Gastroesophageal sphincter (tissue), 4 donors: ENCODE measurements around the gene MAP3K3. TPM values are rescaled to one million over a fixed set of nuclear protein-coding genes. Genes with fewer than 3 reads are reported as not detected.
A peak's percentile ranks its signal among the peaks of the same experiment; 100 is the strongest.

Source experiments
- ATAC-seq: fragments of 150-250 bp; one replicate; pipeline ENCODE4 v1.9.1; 2016; ENCODE audit warnings: mild to moderate bottlenecking, moderate library complexity
- H3K27ac ChIP-seq, 4 donors: fragments of 200-600 bp; sonication (generic) in 3 of 4; 1 replicate in 3 of 4; 2 replicates in 1 of 4; pipeline ENCODE4 v1.5.1; 2016 to 2019
- H3K27me3 ChIP-seq: fragments of 200-600 bp; sonication (generic); one replicate; pipeline ENCODE4 v1.5.1; 2019
- H3K36me3 ChIP-seq, 2 donors: fragments of 200-600 bp; sonication (generic); one replicate each; pipeline ENCODE4 v1.5.1; 2019; ENCODE audit warnings: control low read depth in 1 of 2
- H3K4me1 ChIP-seq, 3 donors: fragments of 200-600 bp; sonication (generic); 1 replicate in 2 of 3; 2 replicates in 1 of 3; pipeline ENCODE4 v1.5.1; 2016 to 2019; ENCODE audit warnings: control low read depth in 2 of 3
- H3K4me3 ChIP-seq, 2 donors: fragments of 200-600 bp; sonication (generic); one replicate each; pipeline ENCODE4 v1.5.1; 2019; ENCODE audit warnings: mild to moderate bottlenecking in 1 of 2, moderate library complexity in 1 of 2
- H3K9me3 ChIP-seq, 3 donors: fragments of 200-600 bp; sonication (generic); one replicate each; pipeline ENCODE4 v1.5.1; 2017 to 2019; ENCODE audit warnings: control low read depth in 2 of 3
- EP300 ChIP-seq: sonication (generic); formaldehyde crosslinking; IDR thresholded peaks from one replicate; pipeline ENCODE4 v1.6.1; 2017; ENCODE audit warnings: antibody characterized with exemption, mild to moderate bottlenecking
- POLR2A ChIP-seq, 2 donors: fragments of 450-650 bp; IDR thresholded peaks; one replicate each; pipeline ENCODE4 v1.6.1; 2017; ENCODE audit warnings: antibody characterized with exemption in 2 of 2, mild to moderate bottlenecking in 2 of 2, moderate library complexity in 1 of 2
- POLR2AphosphoS5 ChIP-seq: sonication (generic); formaldehyde crosslinking; IDR thresholded peaks from one replicate; pipeline ENCODE4 v1.6.1; 2017; ENCODE audit warnings: antibody characterized with exemption
- WGBS, 2 donors: methylation state at CpG; one replicate each; pipeline ENCODE4 v1.1.5; 2018; ENCODE audit warnings: low coverage in 1 of 2; 5-methylcytosine and 5-hydroxymethylcytosine counted together
- total RNA-seq, 4 donors: library from RNA; depleted of rRNA; stranded (reverse); fragments of >200 nt; gene quantifications; one replicate each; pipeline ENCODE4 v1.1.0, GENCODE V29; 2016
- TF ChIP-seq, protein P1 (sequence below), 4 experiments: fragments of 200-600 bp in 2 of 4; fragments of 450-650 bp in 2 of 4; sonication (generic) in 1 of 4; IDR thresholded peaks; one replicate each; pipeline ENCODE4 v1.5.1; 2017 to 2019; ENCODE audit warnings: antibody characterized with exemption in 4 of 4, mild to moderate bottlenecking in 2 of 4, moderate library complexity in 2 of 4

Gene MAP3K3
- total RNA-seq, 4 donors from 2014 or later = 64.9 to 108 (median 85.7) TPM

DNA sequence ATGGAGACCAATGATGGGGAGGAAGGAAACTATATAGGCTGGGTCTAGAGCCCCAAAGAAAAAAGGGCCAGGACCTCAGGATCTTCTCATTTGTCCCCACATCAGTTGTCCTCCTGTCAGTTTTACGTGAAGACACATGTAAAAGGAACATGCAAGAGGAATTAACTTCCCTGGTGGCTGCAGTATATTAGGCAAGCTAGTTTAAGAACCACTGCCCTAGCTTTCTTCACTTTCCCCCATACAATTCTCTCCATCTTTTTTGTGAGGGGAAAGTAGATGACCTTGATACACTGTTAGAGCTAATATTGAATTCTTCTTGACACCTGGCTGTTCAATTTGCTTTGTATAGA lies 2.3 kb downstream of the MAP3K3 start:
- Histone ChIP-seq H3K9me3 (no peaks in the 10 kb centered on the region), H3K27ac (no peak overlapping the region), H3K36me3 (peaks cover 3 to 8% of the 10 kb centered on the region in 2 donors), H3K4me3 (peak overlapping the region in 1 of 2 donors; percentile 89), H3K27me3 (no peaks in the 10 kb centered on the region), H3K4me1 (peaks cover 14 to 69% (median 26%) of the 10 kb centered on the region in 3 donors)
- WGBS, 2 donors = 60 to 78% methylated on average over 1 of the region's 1 CpG
- no peak for ATAC-seq
- TF ChIP-seq POLR2AphosphoS5 (no peak), EP300 (no peak), POLR2A (IDR thresholded peaks at IDR 0.05) (no peak)
- TF ChIP-seq, protein P1, sequence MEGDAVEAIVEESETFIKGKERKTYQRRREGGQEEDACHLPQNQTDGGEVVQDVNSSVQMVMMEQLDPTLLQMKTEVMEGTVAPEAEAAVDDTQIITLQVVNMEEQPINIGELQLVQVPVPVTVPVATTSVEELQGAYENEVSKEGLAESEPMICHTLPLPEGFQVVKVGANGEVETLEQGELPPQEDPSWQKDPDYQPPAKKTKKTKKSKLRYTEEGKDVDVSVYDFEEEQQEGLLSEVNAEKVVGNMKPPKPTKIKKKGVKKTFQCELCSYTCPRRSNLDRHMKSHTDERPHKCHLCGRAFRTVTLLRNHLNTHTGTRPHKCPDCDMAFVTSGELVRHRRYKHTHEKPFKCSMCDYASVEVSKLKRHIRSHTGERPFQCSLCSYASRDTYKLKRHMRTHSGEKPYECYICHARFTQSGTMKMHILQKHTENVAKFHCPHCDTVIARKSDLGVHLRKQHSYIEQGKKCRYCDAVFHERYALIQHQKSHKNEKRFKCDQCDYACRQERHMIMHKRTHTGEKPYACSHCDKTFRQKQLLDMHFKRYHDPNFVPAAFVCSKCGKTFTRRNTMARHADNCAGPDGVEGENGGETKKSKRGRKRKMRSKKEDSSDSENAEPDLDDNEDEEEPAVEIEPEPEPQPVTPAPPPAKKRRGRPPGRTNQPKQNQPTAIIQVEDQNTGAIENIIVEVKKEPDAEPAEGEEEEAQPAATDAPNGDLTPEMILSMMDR (IDR thresholded peaks at IDR 0.05) = no peak

- H3K36me3 ChIP-seq = peaks cover 3 to 11% of the 10 kb centered on the region in 2 donors
- WGBS, 2 donors = 29 to 40% methylated on average over 4 of the region's 4 CpGs
- H3K27me3 ChIP-seq = no peaks in the 10 kb centered on the region
- TF ChIP-seq EP300 = no peak
- TF ChIP-seq POLR2AphosphoS5 = no peak
- no peak for TF ChIP-seq POLR2A (IDR thresholded peaks at IDR 0.05)
- TF ChIP-seq, protein P1 (IDR thresholded peaks at IDR 0.05) = no peak
- peak overlapping the region in 2 of 4 donors; percentile 29 to 38 for H3K27ac ChIP-seq
- ATAC-seq = no peak
- H3K4me3 ChIP-seq = no peak overlapping the region
- H3K4me1 ChIP-seq = peaks cover 18 to 85% (median 26%) of the 10 kb centered on the region in 3 donors
- H3K9me3 ChIP-seq = no peaks in the 10 kb centered on the region
Observed at GRCh38 chr17:63626551-63627180, 4.4 kb downstream of the MAP3K3 start.

GRCh38 chr17:63629627-63630026 lies 7.4 kb downstream of the MAP3K3 start:
- 73 to 75% methylated on average over 1 of the region's 1 CpG for WGBS, 2 donors
- H3K4me1 ChIP-seq = peaks cover 19 to 91% (median 24%) of the 10 kb centered on the region in 3 donors

DNA sequence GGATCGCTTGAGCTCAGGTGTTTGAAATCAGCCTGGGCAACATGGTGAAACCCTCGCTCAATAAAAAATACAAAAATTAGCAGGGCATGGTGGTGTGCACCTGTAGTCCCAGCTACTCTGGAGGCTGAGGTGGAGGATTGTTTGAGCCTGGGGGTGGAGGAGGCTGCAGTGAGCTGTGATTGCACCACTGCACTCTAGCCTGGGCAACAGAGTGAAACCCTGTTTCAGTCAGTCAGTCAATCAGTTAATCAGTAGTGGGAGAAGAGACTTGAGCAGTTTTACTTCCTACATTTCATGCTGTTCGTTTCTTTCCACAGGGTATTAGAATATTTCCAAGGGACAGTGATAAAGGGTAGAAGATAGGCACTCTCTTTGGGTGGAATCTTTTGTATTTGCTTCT lies 8.8 kb downstream of the MAP3K3 start:
- Histone ChIP-seq H3K4me1 (peaks cover 12 to 91% (median 16%) of the 10 kb centered on the region in 3 donors), H3K4me3 (no peak overlapping the region), H3K27ac (no peak overlapping the region), H3K27me3 (no peaks in the 10 kb centered on the region), H3K9me3 (no peaks in the 10 kb centered on the region), H3K36me3 (peaks cover 3 to 44% of the 10 kb centered on the region in 2 donors)
- 76 to 92% methylated on average over 2 of the region's 3 CpGs for WGBS, 2 donors
- TF ChIP-seq POLR2A (IDR thresholded peaks at IDR 0.05) (no peak), POLR2AphosphoS5 (no peak), EP300 (no peak)
- TF ChIP-seq, protein P1 (IDR thresholded peaks at IDR 0.05) = no peak
- ATAC-seq = no peak

More at GRCh38 chr17:63629627-63630026, 7.4 kb downstream of the MAP3K3 start:
- no peaks in the 10 kb centered on the region for H3K9me3 ChIP-seq
- no peak for ATAC-seq
- no peak overlapping the region for H3K27ac ChIP-seq
- no peak overlapping the region for H3K4me3 ChIP-seq
- H3K36me3 ChIP-seq = peaks cover 3 to 36% of the 10 kb centered on the region in 2 donors
- TF ChIP-seq EP300 = no peak
- TF ChIP-seq POLR2AphosphoS5 = peak; percentile 37
- H3K27me3 ChIP-seq = no peaks in the 10 kb centered on the region

GRCh38 chr17:63631626-63632025 lies 9.4 kb downstream of the MAP3K3 start:
- H3K27me3 ChIP-seq = no peaks in the 10 kb centered on the region
- no peak for ATAC-seq
- no peak overlapping the region for H3K27ac ChIP-seq
- H3K9me3 ChIP-seq = no peaks in the 10 kb centered on the region
- H3K4me1 ChIP-seq = peaks cover 12 to 91% (median 16%) of the 10 kb centered on the region in 3 donors
- 100% methylated on average over 1 of the region's 1 CpG; no CpG with 5 or more reads in 1 of the 2 donors for WGBS, 2 donors
- peaks cover 3 to 50% of the 10 kb centered on the region in 2 donors for H3K36me3 ChIP-seq
- H3K4me3 ChIP-seq = no peak overlapping the region
- TF ChIP-seq POLR2AphosphoS5 (no peak), POLR2A (IDR thresholded peaks at IDR 0.05) (no peak), EP300 (no peak)
- TF ChIP-seq, protein P1 (IDR thresholded peaks at IDR 0.05) = no peak
